K562 (cell line): ENCODE measurements around the gene ST3GAL3. TPM values are rescaled to one million over a fixed set of nuclear protein-coding genes. Genes with fewer than 3 reads are reported as not detected.

ENCODE experiments used
- RBFOX2 ChIP-seq: fragments of 200-400 bp; formaldehyde crosslinking; IDR thresholded peaks from 2 replicates; pipeline ENCODE4 v1.6.1; 2017; ENCODE audit warnings: low read depth, mild to moderate bottlenecking, low read length, moderate library complexity
- RFX5 ChIP-seq: IDR thresholded peaks from 2 replicates; pipeline ENCODE4 v1.6.1; 2011; ENCODE audit warnings: low read depth, mild to moderate bottlenecking, improper control_type of control experiment, low read length
- SETDB1 ChIP-seq: IDR thresholded peaks from one replicate; pipeline ENCODE4 v1.6.1; 2012; ENCODE audit warnings: low read length, control low read depth, inconsistent platforms
- SREBF1 ChIP-seq: fragments of 150-350 bp; IDR thresholded peaks from 2 replicates; pipeline ENCODE4 v1.6.1; 2014; ENCODE audit warnings: antibody characterized with exemption, low read depth, low read length, borderline replicate concordance
- U2AF1 ChIP-seq: fragments of 200-400 bp; formaldehyde crosslinking; optimal IDR thresholded peaks from 2 replicates; pipeline ENCODE3; 2017; ENCODE audit warnings: mild to moderate bottlenecking, low read depth, low read length, moderate library complexity
- ZNF175 ChIP-seq: fragments of 200-800 bp; sonication (Bioruptor generic); IDR thresholded peaks from 2 replicates; pipeline ENCODE4 v1.6.1; 2016; ENCODE audit warnings: low read depth, mild to moderate bottlenecking, missing genetic modification characterization, missing compliant biosample characterization
- ZNF197 ChIP-seq: fragments of 200-800 bp; sonication (Bioruptor generic); IDR thresholded peaks from 2 replicates; pipeline ENCODE4 v1.6.1; 2016; ENCODE audit warnings: low read depth, missing genetic modification characterization, missing compliant biosample characterization
- polyA plus RNA-seq, 8 experiments: library from polyadenylated mRNA; depleted of rRNA in 4 of 8; stranded (reverse) in 5 of 8; unstranded in 3 of 8; fragments of >200 nt; fragmentation: Nextera tagmentation in 2 of 8; fragmentation: Illumina TruSeq in 1 of 8; extraction: Ambion mirVana in 2 of 8; extraction: Trizol in 1 of 8; gene quantifications; 2 replicates each; pipeline versions ENCODE4 v1.2.1 to v1.2.3, GENCODE V29; 2011 to 2014; ENCODE audit warnings: inconsistent platforms in 1 of 8, missing spikeins in 1 of 8
- total RNA-seq, 7 experiments: library from RNA; depleted of rRNA in 6 of 7; stranded (reverse); fragments of >200 nt in 6 of 7; fragmentation: Illumina TruSeq in 2 of 7; extraction: Trizol in 2 of 7; gene quantifications; 2 replicates each; pipeline versions ENCODE4 v1.2.1 to v1.2.3, GENCODE V29; 2011 to 2021; ENCODE audit warnings: low replicate concordance in 1 of 7
- TF ChIP-seq, protein P1 (sequence below): fragments of 250-450 bp; sonication (Bioruptor Pico); IDR thresholded peaks from 2 replicates; pipeline ENCODE4 v1.4.0; 2020; ENCODE audit warnings: mild to moderate bottlenecking, moderate library complexity
- TF ChIP-seq, protein P2 (sequence below): fragments of 250-450 bp; sonication (Bioruptor Pico); IDR thresholded peaks from 2 replicates; pipeline ENCODE4 v1.8.0; 2021; ENCODE audit warnings: moderate library complexity, mild to moderate bottlenecking, inconsistent platforms
- TF ChIP-seq, protein P3 (sequence below): fragments of 250-450 bp; sonication (Bioruptor Pico); IDR thresholded peaks from 2 replicates; pipeline ENCODE4 v1.4.0; 2020
- TF ChIP-seq, protein P4 (sequence below): sonication (generic); formaldehyde crosslinking; IDR thresholded peaks from 2 replicates; pipeline ENCODE4 v1.8.1; 2023; ENCODE audit warnings: mild to moderate bottlenecking, missing genetic modification reagents, moderate library complexity
- TF ChIP-seq, protein P5 (sequence below): fragments of 450-650 bp; IDR thresholded peaks from 2 replicates; pipeline ENCODE4 v1.6.1; 2016; ENCODE audit warnings: mild to moderate bottlenecking

ST3GAL3 gene
- total and polyA plus RNA-seq, 9 of the 15 experiments (the other 6 are each of a cell fraction or from before 2014, with no cell fraction given) = 1.2 to 18.9 (median 11.0) TPM

DNA sequence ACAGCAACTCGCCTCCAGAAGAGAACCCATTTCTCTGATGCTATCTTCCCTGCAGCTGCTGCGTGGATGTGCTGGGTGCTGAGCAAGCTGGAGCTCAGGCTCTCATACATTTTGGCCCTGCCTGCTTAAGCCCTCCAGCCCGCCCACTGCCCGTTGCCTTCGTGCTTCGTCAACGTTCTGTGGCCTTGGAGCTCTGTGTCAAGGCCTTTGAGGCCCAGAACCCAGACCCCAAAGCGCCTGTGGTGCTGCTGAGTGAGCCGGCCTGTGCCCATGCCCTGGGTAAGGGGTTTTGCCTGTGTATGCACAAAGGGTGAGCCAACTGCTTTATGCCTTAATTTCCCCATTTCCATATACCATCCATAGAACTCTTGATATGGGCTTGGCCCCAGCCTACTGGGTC, 263.6 kb downstream of the ST3GAL3 start (continued):
- TF ChIP-seq, protein P1, sequence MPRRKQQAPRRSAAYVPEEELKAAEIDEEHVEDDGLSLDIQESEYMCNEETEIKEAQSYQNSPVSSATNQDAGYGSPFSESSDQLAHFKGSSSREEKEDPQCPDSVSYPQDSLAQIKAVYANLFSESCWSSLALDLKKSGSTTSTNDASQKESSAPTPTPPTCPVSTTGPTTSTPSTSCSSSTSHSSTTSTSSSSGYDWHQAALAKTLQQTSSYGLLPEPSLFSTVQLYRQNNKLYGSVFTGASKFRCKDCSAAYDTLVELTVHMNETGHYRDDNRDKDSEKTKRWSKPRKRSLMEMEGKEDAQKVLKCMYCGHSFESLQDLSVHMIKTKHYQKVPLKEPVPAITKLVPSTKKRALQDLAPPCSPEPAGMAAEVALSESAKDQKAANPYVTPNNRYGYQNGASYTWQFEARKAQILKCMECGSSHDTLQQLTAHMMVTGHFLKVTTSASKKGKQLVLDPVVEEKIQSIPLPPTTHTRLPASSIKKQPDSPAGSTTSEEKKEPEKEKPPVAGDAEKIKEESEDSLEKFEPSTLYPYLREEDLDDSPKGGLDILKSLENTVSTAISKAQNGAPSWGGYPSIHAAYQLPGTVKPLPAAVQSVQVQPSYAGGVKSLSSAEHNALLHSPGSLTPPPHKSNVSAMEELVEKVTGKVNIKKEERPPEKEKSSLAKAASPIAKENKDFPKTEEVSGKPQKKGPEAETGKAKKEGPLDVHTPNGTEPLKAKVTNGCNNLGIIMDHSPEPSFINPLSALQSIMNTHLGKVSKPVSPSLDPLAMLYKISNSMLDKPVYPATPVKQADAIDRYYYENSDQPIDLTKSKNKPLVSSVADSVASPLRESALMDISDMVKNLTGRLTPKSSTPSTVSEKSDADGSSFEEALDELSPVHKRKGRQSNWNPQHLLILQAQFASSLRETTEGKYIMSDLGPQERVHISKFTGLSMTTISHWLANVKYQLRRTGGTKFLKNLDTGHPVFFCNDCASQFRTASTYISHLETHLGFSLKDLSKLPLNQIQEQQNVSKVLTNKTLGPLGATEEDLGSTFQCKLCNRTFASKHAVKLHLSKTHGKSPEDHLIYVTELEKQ (CRISPR knock-in tag) = no peak
- TF ChIP-seq, protein P2, sequence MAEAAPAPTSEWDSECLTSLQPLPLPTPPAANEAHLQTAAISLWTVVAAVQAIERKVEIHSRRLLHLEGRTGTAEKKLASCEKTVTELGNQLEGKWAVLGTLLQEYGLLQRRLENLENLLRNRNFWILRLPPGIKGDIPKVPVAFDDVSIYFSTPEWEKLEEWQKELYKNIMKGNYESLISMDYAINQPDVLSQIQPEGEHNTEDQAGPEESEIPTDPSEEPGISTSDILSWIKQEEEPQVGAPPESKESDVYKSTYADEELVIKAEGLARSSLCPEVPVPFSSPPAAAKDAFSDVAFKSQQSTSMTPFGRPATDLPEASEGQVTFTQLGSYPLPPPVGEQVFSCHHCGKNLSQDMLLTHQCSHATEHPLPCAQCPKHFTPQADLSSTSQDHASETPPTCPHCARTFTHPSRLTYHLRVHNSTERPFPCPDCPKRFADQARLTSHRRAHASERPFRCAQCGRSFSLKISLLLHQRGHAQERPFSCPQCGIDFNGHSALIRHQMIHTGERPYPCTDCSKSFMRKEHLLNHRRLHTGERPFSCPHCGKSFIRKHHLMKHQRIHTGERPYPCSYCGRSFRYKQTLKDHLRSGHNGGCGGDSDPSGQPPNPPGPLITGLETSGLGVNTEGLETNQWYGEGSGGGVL = no peak
- no peak for TF ChIP-seq RFX5
- TF ChIP-seq, protein P3, sequence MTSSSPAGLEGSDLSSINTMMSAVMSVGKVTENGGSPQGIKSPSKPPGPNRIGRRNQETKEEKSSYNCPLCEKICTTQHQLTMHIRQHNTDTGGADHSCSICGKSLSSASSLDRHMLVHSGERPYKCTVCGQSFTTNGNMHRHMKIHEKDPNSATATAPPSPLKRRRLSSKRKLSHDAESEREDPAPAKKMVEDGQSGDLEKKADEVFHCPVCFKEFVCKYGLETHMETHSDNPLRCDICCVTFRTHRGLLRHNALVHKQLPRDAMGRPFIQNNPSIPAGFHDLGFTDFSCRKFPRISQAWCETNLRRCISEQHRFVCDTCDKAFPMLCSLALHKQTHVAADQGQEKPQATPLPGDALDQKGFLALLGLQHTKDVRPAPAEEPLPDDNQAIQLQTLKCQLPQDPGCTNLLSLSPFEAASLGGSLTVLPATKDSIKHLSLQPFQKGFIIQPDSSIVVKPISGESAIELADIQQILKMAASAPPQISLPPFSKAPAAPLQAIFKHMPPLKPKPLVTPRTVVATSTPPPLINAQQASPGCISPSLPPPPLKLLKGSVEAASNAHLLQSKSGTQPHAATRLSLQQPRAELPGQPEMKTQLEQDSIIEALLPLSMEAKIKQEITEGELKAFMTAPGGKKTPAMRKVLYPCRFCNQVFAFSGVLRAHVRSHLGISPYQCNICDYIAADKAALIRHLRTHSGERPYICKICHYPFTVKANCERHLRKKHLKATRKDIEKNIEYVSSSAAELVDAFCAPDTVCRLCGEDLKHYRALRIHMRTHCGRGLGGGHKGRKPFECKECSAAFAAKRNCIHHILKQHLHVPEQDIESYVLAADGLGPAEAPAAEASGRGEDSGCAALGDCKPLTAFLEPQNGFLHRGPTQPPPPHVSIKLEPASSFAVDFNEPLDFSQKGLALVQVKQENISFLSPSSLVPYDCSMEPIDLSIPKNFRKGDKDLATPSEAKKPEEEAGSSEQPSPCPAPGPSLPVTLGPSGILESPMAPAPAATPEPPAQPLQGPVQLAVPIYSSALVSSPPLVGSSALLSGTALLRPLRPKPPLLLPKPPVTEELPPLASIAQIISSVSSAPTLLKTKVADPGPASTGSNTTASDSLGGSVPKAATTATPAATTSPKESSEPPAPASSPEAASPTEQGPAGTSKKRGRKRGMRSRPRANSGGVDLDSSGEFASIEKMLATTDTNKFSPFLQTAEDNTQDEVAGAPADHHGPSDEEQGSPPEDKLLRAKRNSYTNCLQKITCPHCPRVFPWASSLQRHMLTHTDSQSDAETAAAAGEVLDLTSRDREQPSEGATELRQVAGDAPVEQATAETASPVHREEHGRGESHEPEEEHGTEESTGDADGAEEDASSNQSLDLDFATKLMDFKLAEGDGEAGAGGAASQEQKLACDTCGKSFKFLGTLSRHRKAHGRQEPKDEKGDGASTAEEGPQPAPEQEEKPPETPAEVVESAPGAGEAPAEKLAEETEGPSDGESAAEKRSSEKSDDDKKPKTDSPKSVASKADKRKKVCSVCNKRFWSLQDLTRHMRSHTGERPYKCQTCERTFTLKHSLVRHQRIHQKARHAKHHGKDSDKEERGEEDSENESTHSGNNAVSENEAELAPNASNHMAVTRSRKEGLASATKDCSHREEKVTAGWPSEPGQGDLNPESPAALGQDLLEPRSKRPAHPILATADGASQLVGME = no peak
- TF ChIP-seq, protein P4, sequence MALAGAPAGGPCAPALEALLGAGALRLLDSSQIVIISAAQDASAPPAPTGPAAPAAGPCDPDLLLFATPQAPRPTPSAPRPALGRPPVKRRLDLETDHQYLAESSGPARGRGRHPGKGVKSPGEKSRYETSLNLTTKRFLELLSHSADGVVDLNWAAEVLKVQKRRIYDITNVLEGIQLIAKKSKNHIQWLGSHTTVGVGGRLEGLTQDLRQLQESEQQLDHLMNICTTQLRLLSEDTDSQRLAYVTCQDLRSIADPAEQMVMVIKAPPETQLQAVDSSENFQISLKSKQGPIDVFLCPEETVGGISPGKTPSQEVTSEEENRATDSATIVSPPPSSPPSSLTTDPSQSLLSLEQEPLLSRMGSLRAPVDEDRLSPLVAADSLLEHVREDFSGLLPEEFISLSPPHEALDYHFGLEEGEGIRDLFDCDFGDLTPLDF (CRISPR knock-in tag) = no peak
- no peak for TF ChIP-seq U2AF1
- no peak for TF ChIP-seq SETDB1
- TF ChIP-seq SREBF1 = no peak
- TF ChIP-seq, protein P5, sequence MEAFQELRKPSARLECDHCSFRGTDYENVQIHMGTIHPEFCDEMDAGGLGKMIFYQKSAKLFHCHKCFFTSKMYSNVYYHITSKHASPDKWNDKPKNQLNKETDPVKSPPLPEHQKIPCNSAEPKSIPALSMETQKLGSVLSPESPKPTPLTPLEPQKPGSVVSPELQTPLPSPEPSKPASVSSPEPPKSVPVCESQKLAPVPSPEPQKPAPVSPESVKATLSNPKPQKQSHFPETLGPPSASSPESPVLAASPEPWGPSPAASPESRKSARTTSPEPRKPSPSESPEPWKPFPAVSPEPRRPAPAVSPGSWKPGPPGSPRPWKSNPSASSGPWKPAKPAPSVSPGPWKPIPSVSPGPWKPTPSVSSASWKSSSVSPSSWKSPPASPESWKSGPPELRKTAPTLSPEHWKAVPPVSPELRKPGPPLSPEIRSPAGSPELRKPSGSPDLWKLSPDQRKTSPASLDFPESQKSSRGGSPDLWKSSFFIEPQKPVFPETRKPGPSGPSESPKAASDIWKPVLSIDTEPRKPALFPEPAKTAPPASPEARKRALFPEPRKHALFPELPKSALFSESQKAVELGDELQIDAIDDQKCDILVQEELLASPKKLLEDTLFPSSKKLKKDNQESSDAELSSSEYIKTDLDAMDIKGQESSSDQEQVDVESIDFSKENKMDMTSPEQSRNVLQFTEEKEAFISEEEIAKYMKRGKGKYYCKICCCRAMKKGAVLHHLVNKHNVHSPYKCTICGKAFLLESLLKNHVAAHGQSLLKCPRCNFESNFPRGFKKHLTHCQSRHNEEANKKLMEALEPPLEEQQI = no peak
- no peak for TF ChIP-seq ZNF175
- TF ChIP-seq RBFOX2 = no peak
- no peak for TF ChIP-seq ZNF197 (CRISPR knock-in tag)
